Subcutaneous abdominal adipose tissue (tissue), 5 donors: Measurements from ENCODE around the gene SDR9C7.
"Not testable (repeated sequence)": the region's sequence is repeated elsewhere in the genome, so short reads cannot be mapped to it uniquely, and the experiment has no call there.

Experiments used
- H3K27ac ChIP-seq: one replicate; pipeline ENCODE4 v1.7.0; 2013; ENCODE audit warnings: low read depth, mild to moderate bottlenecking, inconsistent platforms, low read length, moderate library complexity
- H3K27me3 ChIP-seq, 5 donors: one replicate each; pipeline ENCODE4 v1.7.0; 2013; ENCODE audit warnings: low read length in 5 of 5, inconsistent platforms in 1 of 5; ENCODE audit not compliant: control insufficient read depth in 5 of 5, insufficient read depth in 4 of 5
- H3K36me3 ChIP-seq, 5 donors: one replicate each; pipeline ENCODE4 v1.7.0; 2013; ENCODE audit warnings: low read length in 5 of 5; ENCODE audit not compliant: control insufficient read depth in 5 of 5, insufficient read depth in 5 of 5
- H3K4me1 ChIP-seq, 5 donors: one replicate each; pipeline ENCODE4 v1.7.0; 2013; ENCODE audit warnings: low read length in 5 of 5, mild to moderate bottlenecking in 3 of 5, moderate library complexity in 1 of 5; ENCODE audit not compliant: control insufficient read depth in 5 of 5, insufficient read depth in 5 of 5
- H3K4me3 ChIP-seq, 5 donors: one replicate each; pipeline ENCODE4 v1.7.0; 2013; ENCODE audit warnings: low read length in 5 of 5, low read depth in 1 of 5
- H3K9ac ChIP-seq, 5 donors: one replicate each; pipeline ENCODE4 v1.7.0; 2013; ENCODE audit warnings: low read length in 5 of 5, mild to moderate bottlenecking in 4 of 5, moderate library complexity in 3 of 5
- H3K9me3 ChIP-seq, 5 donors: one replicate each; pipeline ENCODE4 v1.7.0; 2013; ENCODE audit warnings: low read length in 5 of 5; ENCODE audit not compliant: control insufficient read depth in 5 of 5
- donor health status: healthy.
- donor health status: healthy.
- donor health status: healthy.
- donor health status: healthy.
- donor health status: healthy.

Gene SDR9C7

DNA sequence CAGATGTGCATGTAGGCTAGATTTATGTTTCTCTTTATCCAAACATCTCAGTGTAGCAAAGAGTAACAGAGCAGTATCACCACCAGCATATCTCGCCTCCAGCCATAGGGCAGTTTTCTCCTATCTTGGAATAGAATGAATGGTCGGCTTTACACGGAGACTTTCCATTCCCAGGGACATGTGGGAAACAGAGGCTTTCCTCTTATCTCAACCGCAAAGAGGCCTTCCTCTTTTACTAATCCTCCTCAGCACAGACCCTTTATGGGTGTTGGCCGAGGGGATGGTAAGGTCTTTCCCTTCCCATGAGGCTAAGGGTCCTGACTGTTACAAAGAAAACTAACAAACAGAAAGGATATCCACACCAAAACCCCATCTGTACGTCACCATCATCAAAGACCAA lies 34.7 kb upstream of the SDR9C7 start:
- H3K27me3 ChIP-seq, H3K9ac ChIP-seq, H3K36me3 ChIP-seq, H3K4me3 ChIP-seq, H3K4me1 ChIP-seq, H3K27ac ChIP-seq, H3K9me3 ChIP-seq: not testable (repeated sequence)

DNA sequence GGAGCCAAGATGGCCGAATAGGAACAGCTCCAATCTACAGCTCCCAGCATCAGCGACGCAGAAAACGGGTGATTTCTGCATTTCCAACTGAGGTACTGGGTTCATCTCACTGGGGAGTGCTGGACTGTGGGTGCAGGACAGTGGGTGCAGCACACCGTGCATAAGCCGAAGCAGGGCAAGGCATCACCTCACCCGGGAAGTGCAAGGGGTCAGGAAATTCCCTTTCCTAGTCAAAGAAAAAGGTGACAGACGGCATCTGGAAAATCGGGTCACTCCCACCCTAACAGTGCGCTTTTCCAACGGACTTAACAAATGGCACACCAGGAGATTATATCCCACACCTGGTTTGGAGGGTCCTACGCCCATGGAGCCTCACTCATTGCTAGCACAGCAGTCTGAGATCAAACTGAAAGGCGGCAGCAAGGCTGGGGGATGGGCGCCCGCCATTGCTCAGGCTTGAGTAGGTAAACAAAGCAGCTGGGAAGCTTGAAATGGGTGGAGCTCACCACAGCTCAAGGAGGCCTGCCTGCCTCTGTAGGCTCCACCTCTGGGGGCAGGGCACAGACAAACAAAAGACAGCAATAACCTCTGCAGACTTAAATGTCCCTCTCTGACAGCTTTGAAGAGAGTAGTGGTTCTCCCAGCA lies 31.9 kb upstream of the SDR9C7 start:
- not testable (repeated sequence) for H3K27ac ChIP-seq, H3K36me3 ChIP-seq, H3K9me3 ChIP-seq, H3K9ac ChIP-seq, H3K27me3 ChIP-seq, H3K4me3 ChIP-seq, H3K4me1 ChIP-seq

DNA sequence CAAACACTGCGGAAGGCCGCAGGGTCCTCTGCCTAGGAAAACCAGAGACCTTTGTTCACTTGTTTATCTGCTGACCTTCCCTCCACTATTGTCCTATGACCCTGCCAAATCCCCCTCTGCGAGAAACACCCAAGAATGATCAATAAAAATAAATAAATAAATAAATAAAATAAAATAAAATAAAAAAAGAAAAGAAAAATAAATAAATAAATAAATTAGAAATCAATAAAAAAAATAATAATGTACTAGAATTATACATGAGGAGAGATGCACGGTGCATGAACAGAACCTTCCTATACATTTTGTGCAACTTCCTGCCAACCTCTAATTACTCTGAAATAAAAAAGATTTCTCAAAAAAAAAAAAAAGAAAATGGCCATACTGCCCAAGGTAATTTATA lies 30.9 kb upstream of the SDR9C7 start:
- H3K36me3 ChIP-seq, H3K27ac ChIP-seq, H3K9ac ChIP-seq, H3K9me3 ChIP-seq, H3K4me3 ChIP-seq, H3K27me3 ChIP-seq, H3K4me1 ChIP-seq: not testable (repeated sequence)

DNA sequence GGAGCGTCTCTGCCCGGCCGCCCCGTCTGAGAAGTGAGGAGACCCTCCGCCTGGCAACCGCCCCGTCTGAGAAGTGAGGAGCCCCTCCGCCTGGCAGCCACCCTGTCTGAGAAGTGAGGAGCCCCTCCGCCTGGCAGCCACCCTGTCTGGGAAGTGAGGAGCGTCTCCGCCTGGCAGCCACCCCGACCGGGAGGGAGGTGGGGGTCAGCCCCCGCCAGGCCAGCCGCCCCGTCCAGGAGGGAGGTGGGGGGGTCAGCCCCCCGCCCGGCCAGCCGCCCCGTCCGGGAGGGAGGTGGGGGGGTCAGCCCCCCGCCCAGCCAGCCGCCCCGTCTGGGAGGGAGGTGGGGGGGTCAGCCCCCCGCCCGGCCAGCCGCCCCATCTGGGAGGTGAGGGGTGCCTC lies 29.3 kb upstream of the SDR9C7 start:
- H3K9ac ChIP-seq, H3K27me3 ChIP-seq, H3K9me3 ChIP-seq, H3K4me3 ChIP-seq, H3K27ac ChIP-seq, H3K4me1 ChIP-seq, H3K36me3 ChIP-seq: not testable (repeated sequence)

DNA sequence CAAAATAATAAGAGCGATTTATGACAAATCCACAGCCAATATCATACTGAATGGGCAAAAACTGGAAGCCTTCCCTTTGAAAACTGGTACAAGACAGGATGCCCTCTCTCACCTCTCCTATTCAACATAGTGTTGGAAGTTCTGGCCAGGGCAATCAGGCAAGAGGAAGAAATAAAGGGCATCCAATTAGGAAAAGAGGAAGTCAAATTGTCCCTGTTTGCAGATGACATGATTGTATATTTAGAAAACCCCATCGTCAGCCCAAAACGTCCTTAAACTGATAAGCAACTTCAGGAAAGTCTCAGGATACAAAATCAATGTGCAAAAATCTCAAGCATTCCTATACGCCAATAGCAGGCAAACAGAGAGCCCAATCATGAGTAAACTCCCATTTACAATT lies 28.0 kb upstream of the SDR9C7 start:
- not testable (repeated sequence) for H3K27me3 ChIP-seq, H3K4me3 ChIP-seq, H3K27ac ChIP-seq, H3K4me1 ChIP-seq, H3K36me3 ChIP-seq, H3K9ac ChIP-seq
- H3K9me3 ChIP-seq: peaks cover 0 to 11% (median 9%) of the 10 kb centered on the region in 5 donors

DNA sequence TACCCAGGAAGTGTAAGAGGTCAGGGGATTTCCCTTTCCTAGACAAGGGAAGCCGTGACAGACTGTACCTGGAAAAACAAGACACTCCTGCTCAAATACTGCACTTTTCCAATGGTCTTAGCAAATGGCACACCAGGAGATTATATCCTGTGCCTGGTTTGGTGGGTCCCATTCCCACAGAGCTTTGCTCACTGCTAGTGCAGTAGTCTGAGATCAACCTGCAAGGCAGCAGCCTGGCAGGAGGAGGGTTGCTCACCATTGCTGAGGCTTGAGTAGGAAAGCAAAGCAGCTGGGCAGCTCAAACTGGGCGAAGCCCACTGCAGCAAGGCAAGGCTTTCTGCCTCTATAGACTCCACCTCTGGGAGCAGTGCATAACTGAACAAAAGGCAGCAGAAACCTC lies 24.2 kb upstream of the SDR9C7 start:
- Histone ChIP-seq H3K27ac (no peak overlapping the region), H3K9ac (no peak overlapping the region), H3K9me3 (peaks cover 0 to 11% (median 9%) of the 10 kb centered on the region in 5 donors), H3K4me1 (peaks cover 0 to 4% (median 2%) of the 10 kb centered on the region in 5 donors), H3K27me3 (no peaks in the 10 kb centered on the region), H3K4me3 (no peak overlapping the region), H3K36me3 (no peaks in the 10 kb centered on the region)

DNA sequence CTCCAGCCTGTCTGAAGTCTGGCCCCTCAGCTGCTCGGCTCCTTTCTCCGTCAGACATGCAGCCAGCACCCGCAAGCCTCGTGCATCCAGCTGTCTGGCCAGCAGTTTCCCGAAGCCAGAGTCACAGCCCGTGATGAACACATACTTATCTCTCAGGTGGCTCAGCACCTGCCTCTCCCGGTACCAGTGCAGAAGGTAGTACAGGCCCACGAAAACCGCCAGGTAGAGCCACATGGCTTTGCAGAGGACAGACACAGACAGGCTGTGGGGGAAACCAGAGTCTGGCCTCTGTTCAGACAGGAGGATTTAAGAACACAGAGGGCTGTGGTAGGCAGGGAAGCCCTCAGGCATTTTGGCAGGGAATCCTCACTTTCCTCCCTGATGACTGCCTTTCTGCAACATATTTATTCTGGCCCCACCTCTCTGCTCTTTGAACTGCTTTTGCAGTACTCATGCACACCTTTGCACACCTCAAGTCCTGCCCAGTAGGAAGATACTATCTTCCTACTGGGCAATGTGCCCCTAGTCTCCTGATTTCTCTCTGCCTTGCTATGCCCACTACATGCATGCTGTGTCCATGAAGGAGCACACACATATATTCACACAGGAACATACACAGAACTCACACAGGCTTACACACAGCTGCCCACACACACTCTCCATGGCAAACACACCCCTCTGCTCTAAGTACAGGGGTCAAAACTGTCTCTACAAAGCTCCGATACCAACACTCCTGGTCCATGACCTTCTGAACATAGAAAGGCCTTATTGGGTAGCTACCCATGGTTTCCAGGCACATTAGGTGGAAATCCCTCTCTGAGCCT lies 23.2 kb upstream of the SDR9C7 start, which contains the start of gene RDH16:
Gene RDH16 (minus strand): TSS at position 380 of the 824 bp plus-strand sequence. CDS start 146 bp downstream, at position 234.
- H3K27me3 ChIP-seq: no peaks in the 10 kb centered on the region
- H3K4me3 ChIP-seq: no peak within 1 kb of the TSS
- no peak within 1 kb of the TSS for H3K9ac ChIP-seq
- peaks cover 0 to 4% (median 2%) of the 10 kb centered on the region in 5 donors for H3K4me1 ChIP-seq
- peaks cover 0 to 11% (median 9%) of the 10 kb centered on the region in 5 donors for H3K9me3 ChIP-seq
- H3K36me3 ChIP-seq: no peaks in the 10 kb centered on the region
- no peak within 1 kb of the TSS for H3K27ac ChIP-seq

DNA sequence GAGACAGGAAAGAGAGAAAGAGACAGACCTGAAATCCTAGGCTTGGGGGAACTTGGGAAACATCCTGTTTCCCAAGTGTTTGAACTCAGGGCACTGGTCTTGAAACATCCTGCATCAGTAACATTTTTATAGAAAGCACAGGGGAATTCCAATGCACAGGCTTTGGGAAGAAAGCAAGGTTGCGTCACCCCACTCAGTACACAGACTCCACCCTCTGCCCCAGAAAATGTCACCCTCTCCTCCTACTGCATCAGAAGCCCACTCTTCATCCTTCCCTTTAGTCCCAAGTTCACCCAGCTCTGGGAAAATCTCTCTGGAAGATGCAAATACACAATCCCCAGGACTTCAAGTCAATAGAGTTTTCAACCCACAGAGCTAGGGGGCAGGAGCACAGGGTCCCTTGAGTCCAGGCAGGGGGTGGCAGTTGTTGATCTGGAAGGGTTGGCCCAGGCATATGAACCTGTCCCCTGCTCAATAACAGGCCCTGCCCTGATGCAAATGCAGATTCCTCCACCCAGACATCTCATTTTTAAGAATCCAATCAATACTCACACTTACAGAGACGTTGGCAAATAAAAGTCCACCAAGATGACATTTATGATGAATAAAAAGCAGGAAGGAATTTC lies 21.5 kb upstream of the SDR9C7 start:
- Histone ChIP-seq H3K4me1 (peaks cover 0 to 4% (median 2%) of the 10 kb centered on the region in 5 donors), H3K9ac (no peak overlapping the region), H3K9me3 (peaks cover 0 to 11% (median 9%) of the 10 kb centered on the region in 5 donors), H3K4me3 (no peak overlapping the region), H3K27me3 (no peaks in the 10 kb centered on the region), H3K36me3 (no peaks in the 10 kb centered on the region), H3K27ac (no peak overlapping the region)

DNA sequence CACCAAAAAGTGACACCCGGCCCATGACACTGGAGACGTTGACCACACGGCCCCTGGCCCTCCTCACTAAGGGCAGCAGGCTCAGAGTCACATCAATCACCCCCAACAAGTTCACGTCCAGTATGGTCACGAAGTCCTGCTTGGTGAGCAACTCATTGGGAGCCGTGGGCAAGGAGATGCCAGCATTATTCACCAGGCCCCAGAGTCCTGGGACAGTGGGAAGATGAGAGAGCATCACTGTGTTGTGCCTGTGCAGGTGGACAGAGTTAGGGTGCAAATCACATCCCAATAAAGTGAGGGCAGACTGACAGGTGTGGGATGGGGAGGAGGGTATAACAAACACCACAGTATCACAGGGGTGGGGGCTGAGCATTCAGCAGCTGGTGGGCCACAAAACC lies 20.7 kb upstream of the SDR9C7 start:
- no peaks in the 10 kb centered on the region for H3K36me3 ChIP-seq
- H3K9ac ChIP-seq: no peak overlapping the region
- peaks cover 0 to 4% (median 2%) of the 10 kb centered on the region in 5 donors for H3K4me1 ChIP-seq
- H3K27ac ChIP-seq: no peak overlapping the region
- peaks cover 0 to 11% (median 9%) of the 10 kb centered on the region in 5 donors for H3K9me3 ChIP-seq
- H3K4me3 ChIP-seq: no peak overlapping the region
- H3K27me3 ChIP-seq: no peaks in the 10 kb centered on the region
